GM19324 (cell line): ENCODE measurements around the gene ACSL5.

Experiments used
- ATAC-seq: cut with Tn5 transposase; IDR thresholded peaks from one replicate; pipeline ENCODE4 v1.9.1; 2021; ENCODE audit warnings: mild to moderate bottlenecking, moderate library complexity; ENCODE audit not compliant: unreplicated experiment, low FRiP score

The ACSL5 gene, protein sequence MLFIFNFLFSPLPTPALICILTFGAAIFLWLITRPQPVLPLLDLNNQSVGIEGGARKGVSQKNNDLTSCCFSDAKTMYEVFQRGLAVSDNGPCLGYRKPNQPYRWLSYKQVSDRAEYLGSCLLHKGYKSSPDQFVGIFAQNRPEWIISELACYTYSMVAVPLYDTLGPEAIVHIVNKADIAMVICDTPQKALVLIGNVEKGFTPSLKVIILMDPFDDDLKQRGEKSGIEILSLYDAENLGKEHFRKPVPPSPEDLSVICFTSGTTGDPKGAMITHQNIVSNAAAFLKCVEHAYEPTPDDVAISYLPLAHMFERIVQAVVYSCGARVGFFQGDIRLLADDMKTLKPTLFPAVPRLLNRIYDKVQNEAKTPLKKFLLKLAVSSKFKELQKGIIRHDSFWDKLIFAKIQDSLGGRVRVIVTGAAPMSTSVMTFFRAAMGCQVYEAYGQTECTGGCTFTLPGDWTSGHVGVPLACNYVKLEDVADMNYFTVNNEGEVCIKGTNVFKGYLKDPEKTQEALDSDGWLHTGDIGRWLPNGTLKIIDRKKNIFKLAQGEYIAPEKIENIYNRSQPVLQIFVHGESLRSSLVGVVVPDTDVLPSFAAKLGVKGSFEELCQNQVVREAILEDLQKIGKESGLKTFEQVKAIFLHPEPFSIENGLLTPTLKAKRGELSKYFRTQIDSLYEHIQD

DNA sequence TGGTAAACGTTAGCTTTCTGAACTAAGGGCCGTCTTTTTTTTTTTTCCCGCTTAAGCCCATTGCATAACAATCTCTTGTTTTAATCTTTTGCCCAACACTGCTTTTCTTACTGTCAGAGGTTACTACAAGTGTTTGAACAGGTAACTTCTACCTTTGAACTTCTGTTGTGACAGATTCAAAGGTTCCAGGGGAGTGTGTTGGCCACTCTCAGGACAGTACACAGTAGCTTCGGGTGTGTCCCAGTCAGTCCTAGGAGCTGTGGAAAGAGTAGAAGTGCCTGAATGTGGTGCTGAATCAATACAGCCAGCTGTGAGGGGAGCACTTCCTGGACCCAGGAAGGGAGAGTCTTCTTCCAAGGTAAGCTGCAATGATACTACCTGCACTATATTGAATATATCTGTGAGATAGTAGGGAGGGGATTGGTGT, at the start of gene ACSL5:
TSS of gene ACSL5 (plus strand) at position 205 of the 427 bp plus-strand sequence. CDS start 20,831 bp downstream, outside the sequence.
- no peak for ATAC-seq

DNA sequence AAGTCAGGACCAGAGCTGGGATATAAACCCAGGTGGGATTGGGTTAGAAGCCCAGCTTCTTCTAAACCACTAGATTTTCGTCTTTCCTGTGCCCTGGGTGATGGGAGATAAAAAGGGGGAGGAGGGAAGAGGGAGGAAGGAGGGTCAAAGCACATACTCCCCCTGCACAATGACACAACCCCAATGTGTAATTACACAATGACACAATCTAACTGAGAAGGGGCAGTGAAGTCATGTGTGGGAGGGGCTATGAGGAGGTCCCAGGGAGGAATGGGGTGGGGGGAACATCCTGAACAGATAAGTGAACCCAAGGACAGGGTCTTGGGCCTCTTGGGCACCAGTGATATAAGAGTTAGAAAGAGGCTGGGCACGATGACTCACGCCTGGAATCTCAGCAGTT, 46.2 kb upstream of the ACSL5 start:
- no peak for ATAC-seq

DNA sequence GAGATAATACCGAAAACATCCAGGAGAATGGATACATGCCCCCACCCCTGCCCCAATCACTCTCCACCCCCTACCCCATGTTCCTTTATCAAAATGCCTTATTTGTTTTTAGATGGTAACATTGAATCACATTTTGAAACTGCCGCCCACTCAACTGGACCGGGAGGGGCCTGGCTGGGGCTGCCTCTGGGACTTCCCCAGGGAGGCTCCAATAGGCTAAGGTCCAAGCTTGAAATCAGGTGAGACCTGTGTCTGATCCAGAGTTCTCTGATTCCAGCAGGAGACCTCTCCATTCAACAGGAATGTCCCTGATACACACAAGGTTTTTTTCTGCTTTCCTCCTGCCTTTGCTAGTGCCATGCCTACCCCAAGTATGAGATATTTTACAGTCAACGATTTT, 43.8 kb upstream of the ACSL5 start:
- ATAC-seq = no peak

DNA sequence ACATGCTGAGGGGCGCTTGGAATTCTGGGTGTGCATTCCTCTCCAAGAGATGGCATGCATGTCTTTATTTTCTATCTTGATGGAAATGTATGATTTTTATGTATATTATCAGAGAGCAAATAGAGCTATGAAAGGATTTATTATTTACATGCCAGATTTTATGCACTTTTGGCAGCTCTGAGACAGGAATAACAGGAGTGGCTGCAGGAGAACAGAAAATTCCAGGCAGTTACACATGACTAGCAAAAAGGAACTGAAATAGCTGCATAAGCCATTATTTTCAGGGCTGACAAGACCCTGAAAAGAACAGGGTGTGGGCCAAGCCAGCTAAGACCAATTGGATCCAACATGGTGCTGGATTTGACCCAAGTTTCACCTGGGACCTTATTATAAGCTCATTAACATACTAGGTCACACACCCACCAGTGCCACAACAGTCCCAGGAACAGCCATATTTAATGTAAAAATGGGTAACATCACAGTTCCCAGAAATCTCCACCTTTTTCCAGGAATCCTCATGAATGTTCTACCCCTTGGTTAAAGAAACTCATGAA, 43.2 kb upstream of the ACSL5 start:
- ATAC-seq = no peak

DNA sequence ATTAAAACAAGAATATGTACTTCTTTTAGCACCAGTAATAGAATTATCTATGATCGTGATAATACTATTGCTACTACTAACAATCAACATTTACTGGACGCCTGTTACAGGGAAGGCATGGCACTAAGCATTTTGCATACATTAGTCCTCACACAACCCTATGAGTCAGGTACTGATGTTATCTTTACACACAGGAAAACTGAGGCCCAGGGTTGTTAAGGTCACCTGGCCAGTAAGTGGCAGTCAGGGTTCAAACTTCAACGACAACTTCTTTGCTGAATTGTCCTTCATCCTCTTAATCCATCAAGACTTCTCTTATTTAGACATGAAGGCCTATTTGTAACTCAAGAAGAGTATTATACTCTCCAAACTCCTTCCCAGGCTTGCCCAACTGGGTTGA, 41.9 kb upstream of the ACSL5 start:
- ATAC-seq = no peak

DNA sequence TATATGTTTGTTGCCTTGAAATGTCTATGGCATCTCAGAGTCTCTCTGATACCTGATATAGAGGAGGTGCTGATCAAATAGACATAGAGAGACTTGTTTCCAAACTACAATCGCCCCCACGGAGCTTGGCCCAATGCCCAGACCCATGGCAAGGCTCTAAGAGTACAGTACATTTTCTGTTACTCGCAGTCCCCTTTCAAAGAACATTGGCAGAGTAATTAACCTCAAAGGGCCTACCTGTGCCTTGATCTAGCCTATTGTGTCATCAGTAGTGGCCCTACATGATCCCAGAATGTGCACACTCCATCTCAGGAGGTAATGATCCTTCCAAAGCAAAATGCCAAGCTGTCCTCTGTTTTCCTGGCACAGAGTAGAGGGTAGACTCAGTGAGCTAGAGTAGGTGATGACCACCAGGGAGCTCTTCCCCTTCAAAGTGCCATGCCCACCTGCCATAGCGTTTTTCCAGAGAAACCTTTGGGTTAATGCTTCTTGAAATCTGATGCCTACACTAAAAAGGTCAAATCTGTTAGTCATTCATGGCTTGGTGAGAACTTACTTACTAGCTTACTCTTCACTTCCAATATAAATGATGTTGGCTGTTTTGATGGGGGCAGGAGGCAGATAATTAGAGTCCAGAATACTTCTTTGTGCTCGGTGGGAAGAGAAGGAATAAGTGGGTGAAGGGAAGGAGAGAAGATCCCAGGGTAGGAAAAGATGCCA, 41.2 kb upstream of the ACSL5 start:
- ATAC-seq = no peak

DNA sequence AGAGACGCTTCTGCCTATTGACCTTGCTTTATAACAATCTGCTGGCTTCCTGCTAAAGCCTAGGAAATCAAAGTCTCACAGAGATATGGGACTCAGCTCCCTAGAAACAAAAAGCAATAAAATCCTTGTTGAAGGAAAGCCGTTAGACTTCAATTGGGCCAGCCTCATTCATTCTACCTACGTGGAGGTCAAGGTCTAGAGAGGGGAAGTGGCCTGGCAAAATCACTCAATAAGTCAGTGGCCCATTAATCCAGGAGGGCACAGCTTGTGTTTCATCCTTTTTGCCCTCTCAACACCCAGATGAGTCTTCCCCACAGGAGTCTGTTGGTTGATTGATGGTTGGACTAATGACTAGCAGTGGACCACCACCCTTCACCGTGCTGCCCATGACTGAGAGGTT, 40.5 kb upstream of the ACSL5 start:
- no peak for ATAC-seq

DNA sequence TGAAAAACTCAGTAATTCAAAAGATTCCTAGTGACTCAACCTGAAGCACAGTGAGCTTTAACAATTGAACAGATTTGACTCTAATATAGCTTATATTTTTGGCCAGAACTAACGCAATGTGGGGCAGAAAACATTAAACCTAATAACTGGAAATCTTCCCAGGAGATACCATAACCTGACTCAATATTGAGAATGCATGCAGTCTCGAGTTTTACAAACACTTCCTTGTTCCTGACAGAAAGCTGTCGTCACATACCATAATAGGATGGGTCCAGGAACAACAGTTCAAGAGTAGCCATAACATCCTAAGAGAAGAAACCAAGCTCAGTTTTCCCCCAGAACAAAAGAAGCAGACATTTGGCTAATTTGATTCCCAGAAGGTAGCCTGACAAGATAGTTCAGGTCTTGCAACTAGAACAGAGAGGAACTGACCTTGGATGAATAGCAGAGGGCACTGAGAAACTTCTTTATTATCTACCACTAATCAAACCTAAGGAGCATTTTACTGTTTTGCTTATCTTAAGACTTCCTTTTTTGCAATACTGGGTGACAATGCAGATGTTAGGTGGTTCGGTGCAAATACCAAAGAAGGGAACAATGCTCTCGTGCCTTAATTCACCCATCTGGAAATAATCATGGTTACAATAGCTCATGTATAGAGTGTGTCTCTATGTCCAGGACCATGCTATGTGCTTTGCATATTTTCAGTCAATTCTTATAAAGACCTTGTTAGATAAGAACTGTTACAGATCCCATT, 38.6 kb upstream of the ACSL5 start:
- no peak for ATAC-seq

DNA sequence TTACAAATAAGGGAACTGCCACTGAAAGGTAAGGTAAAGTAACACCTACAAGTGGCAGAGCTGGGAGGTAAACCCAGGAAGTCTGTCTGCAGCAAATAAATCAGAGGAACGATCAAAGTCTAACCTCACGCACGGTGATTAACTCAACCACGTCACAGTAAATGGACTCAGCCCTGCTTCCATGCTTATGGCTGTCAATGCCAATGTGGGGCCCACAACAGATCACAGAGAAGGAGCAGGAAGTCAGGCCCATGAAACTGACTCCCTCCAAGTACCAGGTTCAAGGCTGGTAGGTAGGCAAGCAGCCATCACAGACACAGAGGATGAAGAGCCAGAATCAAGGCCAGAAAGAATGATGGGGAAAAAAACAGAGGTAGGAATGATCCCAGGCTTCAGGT, 38.0 kb upstream of the ACSL5 start:
- no peak for ATAC-seq

DNA sequence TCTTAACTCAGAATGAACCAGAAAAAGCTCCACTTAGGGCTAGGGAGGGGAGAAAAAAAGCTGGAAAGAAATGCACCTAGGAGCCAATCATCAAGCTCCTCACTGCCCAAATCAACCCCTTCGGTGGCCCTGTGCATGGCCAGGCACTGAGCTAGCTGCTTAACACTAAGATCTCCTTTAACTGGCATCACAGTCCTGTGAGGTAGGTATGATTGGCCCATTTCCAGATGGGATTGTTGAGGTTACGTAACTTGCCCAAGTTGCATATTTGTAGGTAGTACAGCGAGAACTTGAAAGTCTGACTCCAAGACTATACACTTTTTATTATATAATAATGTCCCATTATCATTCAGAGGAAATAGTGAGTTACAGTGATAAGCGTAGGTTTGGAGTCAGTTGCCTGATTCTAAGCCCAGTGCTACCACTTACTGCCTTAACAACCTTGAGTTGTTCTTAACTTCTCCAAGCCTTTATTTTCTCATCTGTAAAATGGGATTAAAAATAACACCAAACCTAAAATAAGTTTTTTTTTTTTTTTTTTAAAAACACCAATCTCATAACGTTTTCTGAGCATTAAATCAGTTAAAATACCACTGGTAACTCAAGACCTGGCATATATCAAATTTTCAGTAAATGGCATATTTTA, 37.2 kb upstream of the ACSL5 start:
- ATAC-seq = no peak

DNA sequence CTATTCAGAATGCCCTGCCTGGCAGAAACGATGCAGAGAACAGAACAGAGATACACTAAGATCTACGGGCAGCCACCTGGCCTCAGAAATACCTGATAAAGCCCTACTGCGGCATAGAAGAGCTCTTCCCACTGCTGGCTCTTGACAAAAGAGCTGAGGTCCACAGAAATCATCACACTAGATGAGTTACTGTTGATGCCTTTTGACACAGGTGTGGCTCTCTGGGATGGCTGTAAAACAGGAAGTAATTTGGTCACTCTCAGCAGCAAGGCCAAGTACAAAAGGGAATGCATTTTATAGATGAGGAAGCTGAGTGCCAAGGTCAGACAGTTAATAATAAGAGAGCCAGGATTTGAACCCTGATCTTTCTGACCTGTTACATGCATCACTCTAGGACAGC, 35.0 kb upstream of the ACSL5 start:
- no peak for ATAC-seq

DNA sequence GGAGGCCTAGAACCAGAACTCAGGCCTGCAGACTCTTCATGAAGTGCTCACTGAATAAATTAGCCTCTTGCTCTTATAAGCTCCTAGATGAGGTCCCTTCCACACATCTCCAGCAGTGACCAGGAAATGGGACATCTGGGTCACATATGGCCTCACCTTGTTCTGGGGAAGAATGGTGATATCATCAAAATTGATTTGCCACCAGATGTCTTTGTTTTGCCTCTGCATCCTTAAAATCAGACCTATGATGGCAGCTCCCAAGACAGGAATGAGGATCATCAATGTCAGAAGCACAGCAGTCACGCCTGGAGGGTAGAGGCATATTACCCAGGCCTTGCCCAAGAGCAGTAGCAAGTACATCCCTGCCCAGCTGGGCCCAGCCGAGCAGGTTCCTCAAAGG, 33.3 kb upstream of the ACSL5 start:
- no peak for ATAC-seq

DNA sequence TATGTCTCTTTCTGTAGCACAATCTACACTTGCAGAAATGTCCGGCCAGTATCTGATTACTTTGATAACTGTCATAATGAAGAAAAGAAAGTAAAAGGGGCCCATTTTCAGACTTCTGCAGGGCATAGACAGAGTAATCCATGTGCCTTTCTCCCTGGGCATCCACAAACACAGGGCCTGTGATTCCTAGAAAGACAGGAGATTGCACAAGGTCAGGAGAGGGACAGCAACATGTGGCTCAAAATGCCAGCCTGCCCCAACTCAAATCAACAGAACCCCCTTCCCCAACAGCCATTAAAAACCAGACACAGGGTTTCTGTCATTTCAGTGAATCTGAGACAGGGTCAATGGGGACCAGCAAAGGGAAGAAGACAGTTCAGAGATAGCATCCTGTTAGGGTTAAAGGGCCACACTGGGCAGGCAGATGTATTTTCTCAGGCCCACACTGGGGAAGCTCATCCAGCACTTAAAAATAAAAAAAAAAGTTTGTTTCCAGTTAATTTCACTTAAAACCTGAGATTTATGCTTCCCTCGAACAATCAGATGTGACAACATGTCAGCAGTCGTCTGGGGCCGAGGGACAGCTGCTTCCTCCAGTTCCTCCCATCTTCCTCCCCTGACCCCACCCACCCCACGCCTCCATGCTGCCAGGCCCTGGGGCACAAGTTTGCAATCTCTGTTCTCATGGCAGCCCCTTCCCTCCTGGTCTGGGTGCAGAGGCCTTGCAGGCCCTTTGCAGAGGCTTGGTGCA, 30.7 kb upstream of the ACSL5 start:
- ATAC-seq = no peak

DNA sequence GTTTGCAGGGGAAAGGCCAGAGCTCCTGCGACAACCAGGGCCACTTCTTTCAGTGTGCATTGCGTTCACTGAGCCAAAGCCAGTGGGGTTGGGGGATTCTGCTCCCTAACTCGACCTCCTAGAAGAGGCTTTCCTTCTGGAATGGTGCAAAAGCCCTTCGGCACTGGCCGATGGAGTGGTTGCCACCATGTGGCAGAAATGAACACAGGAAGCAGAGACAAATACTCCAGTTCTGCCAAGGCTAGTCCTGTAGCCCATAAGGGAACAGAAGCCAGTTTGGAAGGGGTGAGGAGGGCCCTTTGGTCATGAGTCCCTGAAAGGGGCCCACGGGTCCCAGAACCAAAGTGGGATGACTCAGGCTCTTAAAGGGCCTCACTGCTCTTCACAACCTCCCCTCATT, 29.7 kb upstream of the ACSL5 start:
- ATAC-seq = no peak

DNA sequence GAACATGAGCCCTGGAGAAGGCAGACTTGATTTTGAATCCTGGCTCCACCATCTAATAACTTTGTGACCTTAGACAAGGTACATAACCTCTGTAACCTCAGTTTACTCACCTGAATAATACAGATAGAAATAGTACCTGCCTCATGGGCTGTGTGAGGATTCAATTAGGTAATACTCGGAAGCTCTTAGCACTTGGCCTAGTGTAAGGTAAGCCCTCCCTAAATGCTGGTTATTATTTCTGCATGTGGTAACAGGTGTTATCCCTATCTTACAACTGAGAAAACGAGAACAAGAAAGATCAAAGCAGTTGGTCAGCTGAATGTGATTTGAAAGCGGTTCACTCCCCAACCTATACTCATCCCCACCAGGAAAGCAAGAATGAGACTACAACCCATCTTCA, 28.7 kb upstream of the ACSL5 start:
- no peak for ATAC-seq

DNA sequence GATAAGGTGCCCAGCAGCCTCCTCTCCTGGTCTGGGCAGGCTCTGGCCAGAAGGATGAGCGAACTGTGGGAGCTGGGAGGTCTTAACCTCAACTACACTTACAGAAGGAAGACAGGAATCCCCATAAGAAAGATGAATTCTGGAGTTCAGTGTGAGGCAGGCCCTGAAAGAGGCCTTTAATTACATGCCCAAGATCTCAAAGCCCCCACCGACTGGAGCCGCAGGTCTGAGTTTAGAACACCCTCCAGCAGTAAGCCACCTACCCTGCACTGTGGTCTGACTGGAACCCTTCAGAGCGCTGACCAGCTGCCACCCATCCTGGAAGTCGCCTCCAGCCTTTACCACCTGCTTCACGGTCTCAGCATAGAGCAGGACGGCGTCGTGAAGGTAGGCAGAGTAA, 28.2 kb upstream of the ACSL5 start:
- no peak for ATAC-seq

DNA sequence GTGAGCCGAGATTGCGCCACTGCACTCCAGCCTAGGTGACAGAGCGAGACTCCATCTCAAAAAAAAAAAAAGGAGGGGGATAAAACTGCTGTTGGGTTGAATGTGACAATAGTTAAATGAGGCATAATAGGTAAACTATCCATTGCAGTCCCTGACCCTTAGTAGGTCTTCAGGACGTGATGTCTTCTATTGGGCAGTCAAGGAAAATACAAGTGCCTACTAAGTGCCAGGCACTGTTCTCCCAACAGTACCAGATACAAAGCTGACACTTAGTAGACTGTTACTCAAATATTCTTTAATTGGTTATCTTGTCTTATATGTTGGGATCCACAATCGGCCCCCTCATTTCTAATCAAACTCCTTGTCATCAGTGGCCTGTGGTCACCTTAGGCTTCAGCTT, 27.1 kb upstream of the ACSL5 start:
- no peak for ATAC-seq

DNA sequence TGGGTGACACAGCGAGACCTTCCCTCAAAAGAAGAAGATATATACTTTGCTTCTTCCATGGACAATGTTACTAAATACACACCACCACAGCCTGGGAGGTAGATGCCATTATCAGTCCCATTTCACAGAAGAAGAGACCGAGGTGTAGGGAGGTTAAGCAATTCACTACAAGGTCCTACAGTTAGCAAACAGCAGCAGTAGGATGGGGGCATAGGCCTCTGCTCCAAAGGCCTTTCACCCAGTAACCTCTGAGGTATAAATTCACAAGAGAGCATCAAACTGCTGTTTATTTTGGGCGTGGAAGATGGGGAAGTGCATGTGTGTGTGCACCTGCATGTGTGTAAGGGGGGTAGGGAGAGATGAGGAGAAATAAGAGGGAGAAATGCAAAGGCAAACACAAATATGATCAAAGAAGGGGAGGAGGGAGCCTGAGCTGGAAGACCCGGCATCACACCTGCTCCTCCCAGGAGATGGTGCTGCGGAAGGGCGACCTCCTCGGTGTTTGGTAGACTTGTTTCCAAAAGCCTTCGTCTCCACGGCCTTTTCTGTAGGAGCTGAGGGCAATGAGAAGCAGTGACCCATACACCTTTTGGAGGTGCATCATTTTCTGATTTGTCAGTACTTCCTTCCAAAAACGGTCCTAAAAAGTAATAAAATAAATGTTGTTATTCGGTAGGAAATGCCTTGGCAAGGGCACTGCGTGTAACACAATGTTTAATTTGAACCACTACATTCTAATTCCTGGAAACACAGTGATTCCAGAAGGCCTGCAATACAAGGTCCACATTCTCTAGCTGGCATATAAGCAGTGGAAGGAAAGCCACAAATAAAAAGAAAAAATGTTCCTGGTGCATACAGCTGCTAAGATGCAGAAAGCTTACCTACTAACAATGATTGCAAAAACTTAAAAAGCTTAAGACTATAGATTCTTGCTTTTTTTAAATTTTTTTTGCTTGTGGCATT, 25.9 kb upstream of the ACSL5 start:
- no peak for ATAC-seq
